ENCODE measurements around the gene VAV2.

GRCh38 chr9:133809335-133809734 is 182.8 kb downstream of the VAV2 start:
- TF ChIP-seq, protein P1, sequence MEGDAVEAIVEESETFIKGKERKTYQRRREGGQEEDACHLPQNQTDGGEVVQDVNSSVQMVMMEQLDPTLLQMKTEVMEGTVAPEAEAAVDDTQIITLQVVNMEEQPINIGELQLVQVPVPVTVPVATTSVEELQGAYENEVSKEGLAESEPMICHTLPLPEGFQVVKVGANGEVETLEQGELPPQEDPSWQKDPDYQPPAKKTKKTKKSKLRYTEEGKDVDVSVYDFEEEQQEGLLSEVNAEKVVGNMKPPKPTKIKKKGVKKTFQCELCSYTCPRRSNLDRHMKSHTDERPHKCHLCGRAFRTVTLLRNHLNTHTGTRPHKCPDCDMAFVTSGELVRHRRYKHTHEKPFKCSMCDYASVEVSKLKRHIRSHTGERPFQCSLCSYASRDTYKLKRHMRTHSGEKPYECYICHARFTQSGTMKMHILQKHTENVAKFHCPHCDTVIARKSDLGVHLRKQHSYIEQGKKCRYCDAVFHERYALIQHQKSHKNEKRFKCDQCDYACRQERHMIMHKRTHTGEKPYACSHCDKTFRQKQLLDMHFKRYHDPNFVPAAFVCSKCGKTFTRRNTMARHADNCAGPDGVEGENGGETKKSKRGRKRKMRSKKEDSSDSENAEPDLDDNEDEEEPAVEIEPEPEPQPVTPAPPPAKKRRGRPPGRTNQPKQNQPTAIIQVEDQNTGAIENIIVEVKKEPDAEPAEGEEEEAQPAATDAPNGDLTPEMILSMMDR (IDR thresholded peaks at IDR 0.05) = no peak
- TF ChIP-seq POLR2A (IDR thresholded peaks at IDR 0.05) = no peak

Measured in heart left ventricle (tissue), 13 donors.